ENCODE measurements around the gene RBBP7. TPM values are rescaled to one million over a fixed set of nuclear protein-coding genes. Genes with fewer than 3 reads are reported as not detected.

Gene RBBP7
- total and polyA plus RNA-seq, 2 of the 8 experiments (the other 6 are each of a cell fraction or from before 2014, with no cell fraction given), result 107 to 138 TPM

DNA sequence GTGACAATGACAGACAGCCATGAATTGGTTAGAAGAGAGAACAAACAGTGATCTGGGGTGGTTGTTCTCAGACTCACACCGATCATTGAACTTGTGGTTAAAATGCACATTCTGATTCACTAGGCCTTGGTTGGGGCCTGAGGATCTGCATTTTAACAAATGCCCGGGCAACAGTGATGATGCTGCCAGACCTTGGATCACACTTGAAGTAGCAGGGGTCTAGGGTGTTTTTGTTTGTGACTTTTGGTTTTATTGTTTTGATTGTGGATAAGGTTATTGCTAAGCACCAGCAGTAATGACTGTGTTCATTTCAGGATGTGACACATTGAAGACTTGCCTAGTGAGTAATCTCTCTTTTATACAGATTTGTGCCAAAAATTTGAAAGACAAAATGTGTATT is 47.4 kb downstream of the RBBP7 start:
- H3K23ac ChIP-seq (ENCODE audit: insufficient read length), result no peak overlapping the region
- no peak overlapping the region for H2BK5ac ChIP-seq (ENCODE audit: low read depth, low read length)
- no peak overlapping the region for H3K18ac ChIP-seq (ENCODE audit: extremely low read depth, low read length)
- no peak overlapping the region for H3K4ac ChIP-seq (replicated peaks; ENCODE audit: insufficient read length, low read depth, low read length)
- H3K9me3 ChIP-seq (ENCODE audit: insufficient read depth in 2 of 2, low read depth in 1 of 2, low read length in 1 of 2), result no peaks in the 10 kb centered on the region
- ChIA-PET CTCF (ENCODE audit: partially characterized antibody) (no interaction called here), POLR2A (ENCODE audit: partially characterized antibody) (interaction anchor here (0.6 kb wide), 1 partner anchor 75 kb away, joined by 3 read pairs; no protein-coding TSS in a partner anchor)
- no peak overlapping the region for H3K56ac ChIP-seq (replicated peaks; ENCODE audit: insufficient read length, low read depth, low read length)
- H3K4me1 ChIP-seq (replicated peaks in 1 of 4; ENCODE audit: control insufficient read depth in 3 of 4, insufficient read depth in 4 of 4, low read length in 3 of 4), result no peaks in the 10 kb centered on the region
- peaks cover 0 to under 1% of the 10 kb centered on the region in 2 experiments; a peak in 1 of 4 replicates for H3K79me2 ChIP-seq (ENCODE audit: control insufficient read depth in 1 of 2, insufficient read depth in 2 of 2, low read length in 2 of 2)
- no peak overlapping the region for H4K91ac ChIP-seq (replicated peaks; ENCODE audit: insufficient read length, low read length)
- WGBS, 2 experiments (ENCODE audit: extremely low coverage in 1 of 2, insufficient coverage in 1 of 2, insufficient read length in 1 of 2, insufficient replicate concordance in 2 of 2, low coverage in 1 of 2, low lambda C conversion rate in 2 of 2, missing lambda C conversion rate in 1 of 2), result 100% methylated on average over 2 of the region's 2 CpGs; no CpG with 5 or more reads in 1 of the 2 experiments
- peaks cover 0 to 2% of the 10 kb centered on the region in 2 experiments for H4K20me1 ChIP-seq (replicated peaks in 1 of 2; ENCODE audit: control insufficient read depth in 1 of 2, insufficient read depth in 2 of 2, low read length in 2 of 2)
- no peak overlapping the region for H4K5ac ChIP-seq (ENCODE audit: insufficient read length, low read depth, low read length)
- no peak overlapping the region for H2BK15ac ChIP-seq (ENCODE audit: low read length)
- no peak overlapping the region for H2AK5ac ChIP-seq (ENCODE audit: low read depth, low read length)
- no peak for DNase-seq (ENCODE audit: low read depth in 1 of 2, low spot score in 2 of 2)
- no peaks in the 10 kb centered on the region for H3K79me1 ChIP-seq (ENCODE audit: low read depth, low read length)
- H3K4me2 ChIP-seq (ENCODE audit: insufficient read depth in 1 of 2, low read depth in 2 of 2, low read length in 2 of 2), result no peak overlapping the region
- no peak overlapping the region for H3K9ac ChIP-seq (replicated peaks in 1 of 4; ENCODE audit: extremely low read depth in 1 of 4, low read depth in 3 of 4, low read length in 3 of 4)
- FAIRE-seq, result no peak
- H3K23me2 ChIP-seq (ENCODE audit: low read depth, low read length), result no peaks in the 10 kb centered on the region
- no peak overlapping the region for H4K8ac ChIP-seq (ENCODE audit: extremely low read depth, insufficient read depth, low read length)
- no peak overlapping the region for H2BK120ac ChIP-seq (replicated peaks; ENCODE audit: low read depth, low read length)
- no peaks in the 10 kb centered on the region for H3K27me3 ChIP-seq (replicated peaks in 1 of 4; ENCODE audit: control insufficient read depth in 3 of 4, extremely low read depth in 1 of 4, insufficient read depth in 3 of 4, low read length in 3 of 4)
- H2BK20ac ChIP-seq (ENCODE audit: low read length), result no peak overlapping the region
- H2AFZ ChIP-seq (ENCODE audit: low read length), result no peak overlapping the region
- H3K36me3 ChIP-seq (ENCODE audit: control insufficient read depth in 2 of 4, insufficient read depth in 4 of 4, low read length in 3 of 4), result peaks cover 0 to 46% (median 21%) of the 10 kb centered on the region in 4 experiments; a peak in 6 of 8 replicates
- H3K4me3 ChIP-seq (ENCODE audit: extremely low read depth in 1 of 4, insufficient read depth in 2 of 4, low read depth in 3 of 4, low read length in 4 of 4), result no peak overlapping the region
- H3K14ac ChIP-seq (ENCODE audit: insufficient read length), result no peak overlapping the region
- no peak overlapping the region for H2BK12ac ChIP-seq (ENCODE audit: low read depth, low read length)
- no peak overlapping the region for H3K27ac ChIP-seq (ENCODE audit: low read depth, low read length)
- TF ChIP-seq RBBP5 (IDR thresholded peaks at IDR 0.05; ENCODE audit: borderline replicate concordance, low read depth, low read length), result no peak
- no peak for TF ChIP-seq JUND (IDR thresholded peaks at IDR 0.05; ENCODE audit: low read length)
- no peak for TF ChIP-seq SIRT6 (IDR thresholded peaks at IDR 0.05; ENCODE audit: low read length)
- TF ChIP-seq, protein P1, sequence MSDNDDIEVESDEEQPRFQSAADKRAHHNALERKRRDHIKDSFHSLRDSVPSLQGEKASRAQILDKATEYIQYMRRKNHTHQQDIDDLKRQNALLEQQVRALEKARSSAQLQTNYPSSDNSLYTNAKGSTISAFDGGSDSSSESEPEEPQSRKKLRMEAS (IDR thresholded peaks at IDR 0.05), result no peak
- no peak for TF ChIP-seq GABPA (IDR thresholded peaks at IDR 0.05; ENCODE audit: borderline replicate concordance, insufficient read depth, low read length)
- TF ChIP-seq, protein P2, sequence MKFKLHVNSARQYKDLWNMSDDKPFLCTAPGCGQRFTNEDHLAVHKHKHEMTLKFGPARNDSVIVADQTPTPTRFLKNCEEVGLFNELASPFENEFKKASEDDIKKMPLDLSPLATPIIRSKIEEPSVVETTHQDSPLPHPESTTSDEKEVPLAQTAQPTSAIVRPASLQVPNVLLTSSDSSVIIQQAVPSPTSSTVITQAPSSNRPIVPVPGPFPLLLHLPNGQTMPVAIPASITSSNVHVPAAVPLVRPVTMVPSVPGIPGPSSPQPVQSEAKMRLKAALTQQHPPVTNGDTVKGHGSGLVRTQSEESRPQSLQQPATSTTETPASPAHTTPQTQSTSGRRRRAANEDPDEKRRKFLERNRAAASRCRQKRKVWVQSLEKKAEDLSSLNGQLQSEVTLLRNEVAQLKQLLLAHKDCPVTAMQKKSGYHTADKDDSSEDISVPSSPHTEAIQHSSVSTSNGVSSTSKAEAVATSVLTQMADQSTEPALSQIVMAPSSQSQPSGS (IDR thresholded peaks at IDR 0.05; ENCODE audit: low read length), result no peak

All from H1 (cell line).